Measurements from ENCODE around the gene PPP1R11. TPM values are rescaled to one million over a fixed set of nuclear protein-coding genes. Genes with fewer than 3 reads are reported as not detected.

Gene PPP1R11
- total and polyA plus RNA-seq, 2 experiments from 2014 or later = 19.6 to 26.6 TPM

- TF ChIP-seq ZNF462 (CRISPR knock-in tag; IDR thresholded peaks at IDR 0.05) (no peak), STAT1 (IDR thresholded peaks at IDR 0.05; ENCODE audit: unreplicated experiment) (no peak)
Measured at GRCh38 chr6:30061858-30062458, 5.0 kb upstream of the PPP1R11 start (continued).

GRCh38 chr6:30062471-30063178 lies 4.4 kb upstream of the PPP1R11 start:
- peaks cover 7% of the 10 kb centered on the region for H3K27me3 Mint-ChIP-seq (ENCODE audit: insufficient read depth, low read depth, poor library complexity)
- peak overlapping the region; percentile 97 for H3K4me3 Mint-ChIP-seq
- peaks cover 11% of the 10 kb centered on the region; the same call in 1 of the 2 replicates for H3F3A ChIP-seq (replicated peaks; ENCODE audit: low read depth)
- H3K4me1 Mint-ChIP-seq = peaks cover 12% of the 10 kb centered on the region
- H3K4me3 ChIP-seq = peak overlapping the region; percentile 83; the same call in 1 of the 2 replicates
- H3K9me3 Mint-ChIP-seq = no peaks in the 10 kb centered on the region
- H3K4me1 ChIP-seq (ENCODE audit: insufficient read depth) = peaks cover 16% of the 10 kb centered on the region
- DNase-seq (ENCODE audit: low spot score) (no peak), ATAC-seq (no peak)
- no peaks in the 10 kb centered on the region for H4K20me1 ChIP-seq (replicated peaks; ENCODE audit: insufficient read depth)
- H3K27ac Mint-ChIP-seq = no peak overlapping the region
- H3K27ac ChIP-seq (ENCODE audit: low read depth) = no peak overlapping the region
- peaks cover 10% of the 10 kb centered on the region; the same call in 1 of the 2 replicates for H3K79me2 ChIP-seq (replicated peaks; ENCODE audit: insufficient read depth)
- peak overlapping the region; percentile 96 for H3K4me2 ChIP-seq
- H3K36me3 Mint-ChIP-seq (ENCODE audit: low read depth) = no peaks in the 10 kb centered on the region; the same call in 1 of the 3 replicates
- H2AFZ ChIP-seq = no peak overlapping the region
- no peaks in the 10 kb centered on the region for H3K36me3 ChIP-seq (ENCODE audit: insufficient read depth)
- H3K9me2 ChIP-seq (ENCODE audit: insufficient read depth) = no peaks in the 10 kb centered on the region
- H3K27me3 ChIP-seq (ENCODE audit: insufficient read depth) = no peaks in the 10 kb centered on the region
- TF ChIP-seq ZNF462 (CRISPR knock-in tag; IDR thresholded peaks at IDR 0.05) (no peak), CTCF (conservative IDR thresholded peaks at IDR 0.05; ENCODE audit: low read depth in 2 of 2) (no peak), JUNB (IDR thresholded peaks at IDR 0.05; ENCODE audit: unreplicated experiment) (no peak), ZNF331 (CRISPR knock-in tag; IDR thresholded peaks at IDR 0.05; ENCODE audit: low read depth) (no peak), CREB1 (CRISPR knock-in tag; IDR thresholded peaks at IDR 0.05; ENCODE audit: low read depth) (no peak)
